HG03378 (cell line): ENCODE measurements around the gene COL13A1.

Experiments used
- ATAC-seq: cut with Tn5 transposase; IDR thresholded peaks from one replicate; pipeline ENCODE4 v1.9.1; 2021; ENCODE audit warnings: mild to moderate bottlenecking, moderate library complexity; ENCODE audit not compliant: unreplicated experiment

COL13A1 gene

GRCh38 chr10:69883310-69884023 is 81.8 kb downstream of the COL13A1 start:
- ATAC-seq: no peak

DNA sequence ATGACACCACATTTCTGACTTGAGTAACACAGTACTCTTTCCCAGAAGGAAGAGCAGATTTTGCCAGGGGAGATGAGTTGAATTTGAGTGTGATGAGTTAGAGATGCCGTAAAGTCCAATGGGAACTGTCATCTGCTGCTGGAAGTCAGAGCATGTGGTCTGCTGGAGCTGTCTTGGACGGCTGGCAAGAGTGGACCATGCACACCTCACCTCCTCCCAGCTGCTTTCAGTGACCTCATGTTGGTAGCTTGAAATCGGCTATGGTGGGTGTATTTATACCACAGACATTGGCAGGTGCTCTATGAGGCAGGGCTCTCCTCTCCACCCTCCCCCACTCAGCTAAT is 82.3 kb downstream of the COL13A1 start:
- no peak for ATAC-seq

GRCh38 chr10:69884686-69885085 is 83.0 kb downstream of the COL13A1 start:
- ATAC-seq: no peak

- no peak for ATAC-seq
Observed at GRCh38 chr10:69885379-69886013, 83.8 kb downstream of the COL13A1 start.

DNA sequence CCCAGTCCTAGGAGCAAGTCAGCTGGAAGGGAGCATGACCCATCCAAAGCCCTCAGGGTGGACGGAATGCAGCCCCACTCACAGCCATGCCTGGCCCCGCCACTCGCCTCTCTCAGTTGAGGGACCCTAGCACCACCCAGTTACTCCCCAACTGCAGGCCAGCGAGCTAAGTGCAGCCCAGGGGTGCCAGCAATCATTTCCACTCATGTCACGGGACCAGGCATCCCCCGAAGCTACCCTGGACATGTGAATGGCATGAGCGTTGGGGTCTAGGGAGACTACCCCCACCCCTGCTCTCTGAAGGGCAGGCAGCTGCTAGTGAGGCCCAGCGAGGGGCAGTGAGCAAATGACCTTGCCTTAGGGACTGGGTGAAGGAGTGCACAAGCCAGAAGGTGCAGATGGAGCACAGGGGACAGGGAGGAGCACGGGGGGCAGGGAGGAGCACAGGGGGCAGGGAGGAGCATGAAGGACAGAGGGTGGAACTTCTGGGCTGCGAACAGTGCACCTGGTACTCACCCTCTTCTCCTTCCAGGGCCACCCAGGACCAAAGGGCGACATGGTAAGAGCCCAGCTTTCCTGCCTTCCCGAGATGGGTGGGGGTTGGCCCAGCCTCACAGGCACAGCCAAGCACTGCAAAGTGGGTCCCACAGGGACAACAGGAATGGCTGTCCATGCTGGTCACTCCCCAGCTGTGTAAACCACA is 87.3 kb downstream of the COL13A1 start:
- no peak for ATAC-seq

GRCh38 chr10:69890065-69890847 is 88.5 kb downstream of the COL13A1 start:
- ATAC-seq: no peak

DNA sequence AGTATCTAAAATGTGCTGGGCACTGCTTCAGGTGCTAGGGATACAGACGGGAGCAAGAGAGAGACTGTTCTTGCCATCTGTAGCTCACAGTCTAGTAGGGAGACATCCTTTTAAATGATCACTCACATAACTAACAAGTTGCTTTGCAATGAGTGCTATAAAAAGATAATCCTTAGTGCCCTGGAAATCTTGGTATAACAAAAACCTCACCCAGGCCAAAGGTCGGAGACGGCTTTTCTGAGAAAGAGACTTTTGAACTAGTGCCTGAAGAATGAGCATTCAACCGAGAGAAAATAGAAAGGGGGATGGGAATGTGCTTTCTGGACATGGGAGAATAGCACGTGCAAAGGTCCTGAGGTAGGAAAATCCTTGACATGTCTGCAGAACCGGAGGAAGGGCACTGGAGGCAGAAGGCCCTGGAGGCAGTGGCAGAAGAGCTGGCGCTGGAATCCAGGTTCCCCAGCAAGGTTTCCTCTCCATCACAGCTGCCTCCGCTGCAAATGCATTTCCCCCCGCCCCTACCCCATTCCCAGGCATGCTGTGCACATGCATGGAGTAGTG is 89.4 kb downstream of the COL13A1 start:
- ATAC-seq: no peak

- no peak for ATAC-seq
Observed at GRCh38 chr10:69892406-69892805, 90.7 kb downstream of the COL13A1 start.

- ATAC-seq: no peak
Observed at GRCh38 chr10:69892816-69893215, 91.1 kb downstream of the COL13A1 start.

- no peak for ATAC-seq
Observed at GRCh38 chr10:69893271-69893900, 91.7 kb downstream of the COL13A1 start.

DNA sequence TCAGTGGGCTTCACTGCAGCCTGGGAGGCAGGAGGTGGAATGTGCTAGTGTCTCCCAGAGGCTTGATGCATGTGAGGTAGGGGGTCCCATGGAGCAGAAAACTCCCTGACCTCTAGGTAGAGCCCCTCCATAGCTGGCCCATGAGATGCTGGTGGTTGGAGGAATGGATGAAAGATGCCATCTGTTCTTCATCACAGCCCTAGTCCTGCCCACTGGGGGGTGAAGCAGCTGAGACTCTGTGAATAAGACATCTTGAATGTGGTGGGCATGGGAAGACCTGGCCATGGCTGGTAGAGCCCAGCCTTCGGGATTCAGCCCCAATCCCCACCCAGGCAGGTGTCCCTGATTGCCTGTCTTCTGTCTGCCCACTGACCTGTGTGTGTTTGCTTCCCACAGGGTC is 92.5 kb downstream of the COL13A1 start:
- no peak for ATAC-seq

GRCh38 chr10:69895759-69896158 is 94.1 kb downstream of the COL13A1 start:
- ATAC-seq: no peak

DNA sequence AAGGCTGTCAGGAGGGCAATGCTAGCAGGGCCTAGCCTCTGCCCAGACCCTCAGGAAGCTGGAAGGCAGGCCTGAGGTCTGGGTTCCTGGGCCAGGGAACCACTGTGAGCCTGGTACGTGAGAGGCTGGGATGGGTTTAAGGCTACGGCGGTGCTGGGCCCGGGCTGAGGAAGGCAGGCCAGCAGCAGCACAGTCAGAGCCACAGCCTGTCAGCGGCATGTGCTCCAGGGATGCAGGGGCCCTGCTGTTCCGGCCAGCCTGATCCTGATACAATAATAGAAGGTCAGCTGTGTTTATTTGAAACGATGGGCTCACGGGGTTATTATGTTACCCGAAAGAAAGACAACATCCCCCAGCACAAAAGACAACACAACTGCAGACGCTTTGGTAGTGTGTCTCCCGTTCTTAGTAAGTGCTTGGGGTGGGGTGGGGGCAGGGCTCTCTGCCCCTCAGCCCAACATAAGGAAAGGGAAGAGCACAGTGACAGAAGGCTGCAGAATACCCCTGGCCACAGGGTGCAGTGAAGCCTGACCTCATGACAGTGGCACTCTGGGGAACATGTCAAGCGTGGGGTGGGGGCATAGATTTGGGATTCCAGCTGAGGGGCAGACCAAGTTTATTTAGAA is 95.0 kb downstream of the COL13A1 start:
- no peak for ATAC-seq

- ATAC-seq: no peak
Observed at GRCh38 chr10:69897432-69897831, 95.7 kb downstream of the COL13A1 start.

GRCh38 chr10:69897999-69898398 is 96.3 kb downstream of the COL13A1 start:
- ATAC-seq: no peak

DNA sequence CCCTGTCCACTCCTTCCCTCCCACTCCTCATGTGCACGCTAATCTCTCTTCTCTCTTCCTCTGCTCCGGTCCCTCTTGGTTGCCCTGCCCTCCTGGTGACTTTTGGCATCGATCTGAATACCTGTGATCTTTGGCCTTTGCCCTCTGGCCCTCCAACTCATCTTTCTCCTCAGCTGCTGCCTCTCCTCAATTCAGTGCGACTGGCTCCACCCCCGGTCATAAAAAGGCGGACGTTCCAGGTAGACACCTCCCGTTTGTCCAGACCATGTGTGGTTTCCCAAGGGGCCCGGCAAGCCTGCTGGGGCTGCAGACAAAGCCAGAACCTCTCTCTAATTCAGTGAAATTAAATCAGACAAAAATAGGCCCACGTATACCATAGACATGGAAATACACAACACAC is 96.8 kb downstream of the COL13A1 start:
- no peak for ATAC-seq

- no peak for ATAC-seq
Observed at GRCh38 chr10:69898941-69899340, 97.2 kb downstream of the COL13A1 start.

- no peak for ATAC-seq
Observed at GRCh38 chr10:69899727-69900595, 98.3 kb downstream of the COL13A1 start.

DNA sequence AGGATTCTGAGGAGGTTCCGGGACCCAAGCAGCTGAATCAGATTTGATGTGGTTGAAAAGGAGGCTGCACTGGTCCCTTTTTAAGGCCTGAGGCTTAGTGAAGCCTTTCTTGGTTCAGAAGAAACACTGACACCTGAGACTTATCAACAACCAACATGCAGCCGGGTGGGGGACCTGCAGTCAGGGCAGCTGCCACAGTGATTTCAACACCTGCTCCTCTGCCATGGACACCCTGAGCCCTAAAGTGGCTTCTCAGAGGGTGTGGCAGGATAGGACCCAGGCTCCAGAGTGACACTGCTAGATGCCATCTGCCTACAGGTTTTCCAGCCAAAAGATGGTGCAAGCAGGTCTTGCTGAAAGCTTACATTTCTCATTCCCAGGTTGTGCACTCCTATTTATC is 99.3 kb downstream of the COL13A1 start:
- ATAC-seq: no peak
